Uterus (tissue), 4 donors: ENCODE measurements around the gene EYA4. TPM values are rescaled to one million over a fixed set of nuclear protein-coding genes. Genes with fewer than 3 reads are reported as not detected.
"Not testable (repeated sequence)": the region's sequence is repeated elsewhere in the genome, so short reads cannot be mapped to it uniquely, and the experiment has no call there.

ENCODE experiments used
- DNase-seq, 2 donors: peaks; one replicate each; pipeline ENCODE4 v3.0.0-alpha.2; 2019 to 2020
- H3K27ac ChIP-seq, 2 donors: fragments of 200-600 bp; sonication (generic); 1 replicate in 1 of 2; 2 replicates in 1 of 2; pipeline ENCODE4 v1.5.1; 2016 to 2018
- H3K27me3 ChIP-seq, 2 donors: fragments of 200-600 bp; sonication (generic); one replicate each; pipeline ENCODE4 v1.5.1; 2018 to 2019; ENCODE audit warnings: control low read depth in 1 of 2
- H3K36me3 ChIP-seq, 2 donors: fragments of 200-600 bp; sonication (generic); one replicate each; pipeline ENCODE4 v1.5.1; 2019; ENCODE audit warnings: control low read depth in 1 of 2
- H3K4me1 ChIP-seq, 2 donors: fragments of 200-600 bp; sonication (generic); one replicate each; pipeline ENCODE4 v1.5.1; 2018 to 2019; ENCODE audit warnings: control low read depth in 1 of 2
- H3K4me3 ChIP-seq, 2 donors: fragments of 200-600 bp; sonication (generic); 1 replicate in 1 of 2; 2 replicates in 1 of 2; pipeline ENCODE4 v1.5.1; 2018 to 2019; ENCODE audit warnings: mild to moderate bottlenecking in 1 of 2
- H3K9me3 ChIP-seq, 2 donors: fragments of 200-600 bp; sonication (generic); one replicate each; pipeline ENCODE4 v1.5.1; 2019; ENCODE audit warnings: control low read depth in 1 of 2
- POLR2A ChIP-seq, 2 donors: fragments of 450-650 bp; IDR thresholded peaks; one replicate each; pipeline ENCODE4 v1.6.1; 2016; ENCODE audit warnings: antibody characterized with exemption in 2 of 2, mild to moderate bottlenecking in 1 of 2, moderate library complexity in 1 of 2
- intact Hi-C: fragments of 100-400 bp; cut with DNase I; formaldehyde crosslinking; loops from one replicate; pipeline ENCODE4 v1.15.1; 2023; ENCODE audit warnings: low total_unique reads
- total RNA-seq, 4 donors: library from RNA; depleted of rRNA in 3 of 4; stranded (reverse); fragments of >200 nt in 3 of 4; gene quantifications; one replicate each; pipeline versions ENCODE4 v1.1.0 to v1.2.4, GENCODE V29; 2014 to 2023
- TF ChIP-seq, protein P1 (sequence below), 4 experiments: fragments of 200-600 bp in 2 of 4; fragments of 450-650 bp in 2 of 4; sonication (generic) in 2 of 4; IDR thresholded peaks; one replicate each; pipeline ENCODE4 v1.5.1; 2016 to 2019; ENCODE audit warnings: antibody characterized with exemption in 4 of 4, mild to moderate bottlenecking in 2 of 4, moderate library complexity in 1 of 4
- donor health status: DM: yes; HTN: yes; CAD: no.

Gene EYA4
- total RNA-seq, 4 donors from 2014 or later, result 2.0 to 8.8 (median 8.4) TPM; not detected in 1

DNA sequence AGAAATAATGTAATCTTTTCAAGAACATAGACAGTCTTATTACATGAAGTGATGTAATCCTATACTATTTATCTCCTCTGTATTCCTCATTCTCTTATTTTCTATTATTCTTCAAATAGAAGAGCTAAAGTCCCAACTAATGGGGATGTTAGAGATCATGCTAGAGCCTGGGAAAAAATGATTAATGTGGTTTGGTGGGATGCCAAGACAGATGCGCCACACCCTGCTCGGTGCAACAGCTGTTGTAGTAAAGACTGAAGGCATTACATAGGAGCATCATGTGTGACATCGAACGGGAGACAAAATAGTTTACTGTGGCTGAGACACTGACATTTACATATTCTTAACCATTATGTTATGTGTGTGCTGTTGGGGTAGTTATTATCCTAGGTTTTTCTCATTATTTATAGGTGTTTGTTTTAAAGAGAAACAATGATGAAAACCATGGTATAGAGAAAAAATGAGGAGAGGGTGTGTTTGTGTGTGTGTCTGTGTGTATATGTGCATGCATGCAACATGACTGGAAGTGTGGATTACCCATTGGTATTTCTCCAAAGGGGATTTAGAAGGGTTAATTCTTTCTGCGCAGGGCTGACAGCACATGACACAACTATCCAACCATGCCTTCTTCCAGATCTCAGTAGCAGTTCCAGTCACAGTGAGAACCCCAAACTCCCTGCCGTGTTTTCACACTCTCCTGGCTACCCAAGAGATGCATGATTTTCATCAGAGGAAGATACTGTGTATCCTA, 155.3 kb downstream of the EYA4 start:
- intact Hi-C loops, result no loop called here
- TF ChIP-seq POLR2A (IDR thresholded peaks at IDR 0.05), result no peak
- TF ChIP-seq, protein P1, sequence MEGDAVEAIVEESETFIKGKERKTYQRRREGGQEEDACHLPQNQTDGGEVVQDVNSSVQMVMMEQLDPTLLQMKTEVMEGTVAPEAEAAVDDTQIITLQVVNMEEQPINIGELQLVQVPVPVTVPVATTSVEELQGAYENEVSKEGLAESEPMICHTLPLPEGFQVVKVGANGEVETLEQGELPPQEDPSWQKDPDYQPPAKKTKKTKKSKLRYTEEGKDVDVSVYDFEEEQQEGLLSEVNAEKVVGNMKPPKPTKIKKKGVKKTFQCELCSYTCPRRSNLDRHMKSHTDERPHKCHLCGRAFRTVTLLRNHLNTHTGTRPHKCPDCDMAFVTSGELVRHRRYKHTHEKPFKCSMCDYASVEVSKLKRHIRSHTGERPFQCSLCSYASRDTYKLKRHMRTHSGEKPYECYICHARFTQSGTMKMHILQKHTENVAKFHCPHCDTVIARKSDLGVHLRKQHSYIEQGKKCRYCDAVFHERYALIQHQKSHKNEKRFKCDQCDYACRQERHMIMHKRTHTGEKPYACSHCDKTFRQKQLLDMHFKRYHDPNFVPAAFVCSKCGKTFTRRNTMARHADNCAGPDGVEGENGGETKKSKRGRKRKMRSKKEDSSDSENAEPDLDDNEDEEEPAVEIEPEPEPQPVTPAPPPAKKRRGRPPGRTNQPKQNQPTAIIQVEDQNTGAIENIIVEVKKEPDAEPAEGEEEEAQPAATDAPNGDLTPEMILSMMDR (IDR thresholded peaks at IDR 0.05), result no peak
- H3K4me1 ChIP-seq, result no peaks in the 10 kb centered on the region

DNA sequence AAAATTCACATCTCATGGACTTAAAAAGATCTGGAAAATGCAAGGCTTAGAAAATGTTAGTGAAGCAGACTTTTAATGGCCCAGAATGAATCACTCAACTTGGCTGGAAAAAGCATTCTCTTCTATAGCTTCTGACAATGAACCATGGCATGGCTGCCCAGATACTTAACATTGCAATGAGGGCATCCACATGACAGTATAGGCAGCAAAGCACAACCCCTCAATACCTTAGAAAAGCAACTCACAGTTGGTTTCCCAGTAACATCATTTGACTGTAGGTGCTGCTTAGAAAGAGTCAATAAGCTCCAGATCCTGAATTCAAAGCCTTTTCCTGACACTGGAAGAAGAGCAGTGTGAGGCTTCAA, 155.8 kb downstream of the EYA4 start:
- TF ChIP-seq, protein P1 (IDR thresholded peaks at IDR 0.05), result no peak
- TF ChIP-seq POLR2A (IDR thresholded peaks at IDR 0.05), result no peak
- intact Hi-C loops, result no loop called here
- DNase-seq, result no peak

More for the DNA sequence above, 155.3 kb downstream of the EYA4 start:
- Histone ChIP-seq H3K36me3 (no peaks in the 10 kb centered on the region), H3K4me3 (no peak overlapping the region), H3K27me3 (no peaks in the 10 kb centered on the region), H3K27ac (no peak overlapping the region), H3K9me3 (no peaks in the 10 kb centered on the region)
- DNase-seq, result no peak

DNA sequence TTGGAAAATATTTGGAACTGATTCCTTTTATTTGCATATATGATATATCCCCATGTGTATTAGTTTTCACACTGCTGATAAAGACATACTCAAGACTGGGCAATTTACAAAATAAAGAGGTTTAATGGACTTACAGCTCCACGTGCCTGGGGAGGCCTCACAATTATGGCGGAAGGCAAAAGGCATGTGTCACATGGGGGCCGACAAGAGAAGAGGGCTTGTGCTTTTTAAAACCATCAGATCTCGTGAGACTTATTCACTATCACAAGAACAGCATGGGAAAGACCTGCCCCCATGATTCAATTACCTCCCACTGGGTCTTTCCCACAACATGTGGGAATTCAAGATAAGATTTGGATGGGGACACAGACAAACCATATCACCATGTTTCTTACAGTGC, 156.4 kb downstream of the EYA4 start:
- H3K9me3 ChIP-seq, H3K4me3 ChIP-seq, H3K27me3 ChIP-seq, DNase-seq, H3K4me1 ChIP-seq, H3K36me3 ChIP-seq, H3K27ac ChIP-seq, intact Hi-C loops: not testable (repeated sequence)

More for the DNA sequence above, 155.8 kb downstream of the EYA4 start:
- Histone ChIP-seq H3K27ac (no peak overlapping the region), H3K9me3 (no peaks in the 10 kb centered on the region), H3K36me3 (no peaks in the 10 kb centered on the region), H3K4me1 (no peaks in the 10 kb centered on the region), H3K27me3 (no peaks in the 10 kb centered on the region), H3K4me3 (no peak overlapping the region)

DNA sequence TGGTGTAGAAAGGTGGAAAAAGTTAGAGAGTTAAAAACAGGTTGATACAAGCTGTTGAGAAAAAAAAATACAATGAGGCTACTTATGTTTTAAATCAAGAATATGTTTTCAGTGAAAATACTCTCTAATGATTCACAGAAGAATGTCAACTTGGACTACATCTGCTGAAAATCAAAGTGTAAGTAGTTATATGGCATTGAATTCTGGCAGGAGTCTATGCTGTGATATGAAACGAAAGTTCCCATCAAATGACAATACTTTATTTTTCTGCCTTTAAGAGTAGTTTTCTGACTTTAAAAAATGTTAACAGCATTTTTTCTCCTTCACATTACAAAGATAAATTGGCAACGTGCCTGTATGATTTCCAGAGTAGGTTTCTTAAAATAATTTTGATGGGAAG, 158.3 kb downstream of the EYA4 start:
- TF ChIP-seq POLR2A (IDR thresholded peaks at IDR 0.05), result no peak

DNA sequence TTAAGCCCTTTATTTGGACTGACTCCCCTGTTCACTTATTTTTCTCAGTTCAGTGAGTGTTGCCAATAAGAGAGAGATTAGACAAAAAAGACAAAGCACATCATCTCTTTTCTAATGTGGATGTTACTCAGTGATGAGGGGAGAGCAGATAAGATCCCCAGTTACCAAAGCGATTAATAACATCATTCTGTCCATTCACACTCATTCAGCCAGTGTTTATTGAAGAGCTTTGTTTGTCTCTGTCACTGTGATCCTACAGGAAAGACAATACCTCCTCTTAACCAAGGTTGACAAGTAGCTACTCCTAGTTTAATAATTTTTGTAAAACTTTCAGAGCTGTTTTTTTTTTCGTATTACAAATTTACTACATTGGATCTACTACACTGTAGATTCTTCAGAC, 163.0 kb downstream of the EYA4 start:
- Histone ChIP-seq H3K4me1 (no peaks in the 10 kb centered on the region), H3K27ac (no peak overlapping the region), H3K27me3 (no peaks in the 10 kb centered on the region), H3K36me3 (no peaks in the 10 kb centered on the region), H3K4me3 (no peak overlapping the region), H3K9me3 (no peaks in the 10 kb centered on the region)
- TF ChIP-seq, protein P1 (IDR thresholded peaks at IDR 0.05), result no peak
- no peak for TF ChIP-seq POLR2A (IDR thresholded peaks at IDR 0.05)
- intact Hi-C loops, result no loop called here
- no peak for DNase-seq

More for the DNA sequence above, 158.3 kb downstream of the EYA4 start:
- Histone ChIP-seq H3K4me1 (no peaks in the 10 kb centered on the region), H3K4me3 (no peak overlapping the region), H3K36me3 (no peaks in the 10 kb centered on the region), H3K27me3 (no peaks in the 10 kb centered on the region), H3K9me3 (no peaks in the 10 kb centered on the region), H3K27ac (no peak overlapping the region)
- intact Hi-C loops, result no loop called here
- DNase-seq, result no peak

DNA sequence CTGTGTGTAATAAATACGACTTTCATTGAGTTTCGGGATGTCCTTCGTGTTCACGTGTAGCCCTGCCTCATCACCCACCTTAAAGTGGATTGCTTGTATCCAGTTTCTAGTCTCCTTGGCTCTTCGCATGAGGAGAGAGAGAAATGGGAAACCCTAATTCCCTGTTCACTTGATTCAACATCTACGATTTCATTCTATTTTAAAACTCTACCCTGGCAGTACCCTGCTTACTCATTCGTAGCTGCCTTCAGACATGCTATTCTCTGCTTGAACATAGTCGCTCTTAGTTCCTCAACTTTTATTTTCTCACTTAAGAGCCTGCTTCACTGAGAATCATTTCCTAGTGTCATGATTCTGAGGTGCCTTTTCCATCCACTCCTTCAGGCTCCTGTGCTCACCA, 163.6 kb downstream of the EYA4 start:
- H3K9me3 ChIP-seq, result no peaks in the 10 kb centered on the region
- H3K4me3 ChIP-seq, result no peak overlapping the region
- H3K4me1 ChIP-seq, result no peaks in the 10 kb centered on the region
- no peak overlapping the region for H3K27ac ChIP-seq
- H3K36me3 ChIP-seq, result no peaks in the 10 kb centered on the region
- TF ChIP-seq POLR2A (IDR thresholded peaks at IDR 0.05), result no peak
- TF ChIP-seq, protein P1 (IDR thresholded peaks at IDR 0.05), result no peak
- intact Hi-C loops, result no loop called here
- no peak for DNase-seq
- H3K27me3 ChIP-seq, result no peaks in the 10 kb centered on the region
